Endometrial microvascular endothelial cells (primary cell): Measurements from ENCODE around the gene ACAP1. TPM values are rescaled to one million over a fixed set of nuclear protein-coding genes. Genes with fewer than 3 reads are reported as not detected.

Experiments
- total RNA-seq: library from RNA; depleted of rRNA; stranded (reverse); fragments of >200 nt; gene quantifications from one replicate; pipeline ENCODE4 v1.2.3, GENCODE V29; 2015; ENCODE audit errors: inconsistent ontology term

The ACAP1 gene
- total RNA-seq, 1 donor from 2014 or later, result not detected

Other genes starting within 250 kb of the ACAP1 start
- not detected for gene ASGR2, start 221.7 kb upstream of the ACAP1 start, total RNA-seq
- gene ASGR1, start 157.2 kb upstream of the ACAP1 start, total RNA-seq, result not detected
- gene DLG4, start 116.7 kb upstream of the ACAP1 start, total RNA-seq, result 5.9 TPM
- 357 TPM for gene ACADVL, start 116.6 kb upstream of the ACAP1 start, total RNA-seq
- gene DVL2, start 102.0 kb upstream of the ACAP1 start, total RNA-seq, result 31.8 TPM
- gene PHF23, start 97.1 kb upstream of the ACAP1 start, total RNA-seq, result 65.3 TPM
- 154 TPM for gene GABARAP, start 94.1 kb upstream of the ACAP1 start, total RNA-seq
- gene CTDNEP1, start 84.8 kb upstream of the ACAP1 start, total RNA-seq, result 55.9 TPM
- 46.6 TPM for gene ELP5, start 84.3 kb upstream of the ACAP1 start, total RNA-seq
- 16.4 TPM for gene CLDN7, start 74.1 kb upstream of the ACAP1 start, total RNA-seq
- gene SLC2A4, start 54.8 kb upstream of the ACAP1 start, total RNA-seq, result not detected
- not detected for gene YBX2, start 41.9 kb upstream of the ACAP1 start, total RNA-seq
- 666 TPM for gene EIF5A, start 28.9 kb upstream of the ACAP1 start, total RNA-seq
- gene GPS2, start 21.2 kb upstream of the ACAP1 start, total RNA-seq, result 39.7 TPM
- gene NEURL4, start 7.2 kb upstream of the ACAP1 start, total RNA-seq, result 15.1 TPM
- 7.8 TPM for gene KCTD11, start 15.6 kb downstream of the ACAP1 start, total RNA-seq
- not detected for gene TMEM95, start 18.6 kb downstream of the ACAP1 start, total RNA-seq
- gene TNK1, start 44.6 kb downstream of the ACAP1 start, total RNA-seq, result not detected
- gene PLSCR3, start 58.0 kb downstream of the ACAP1 start, total RNA-seq, result 55.8 TPM
- gene TMEM256, start 67.6 kb downstream of the ACAP1 start, total RNA-seq, result 109 TPM
- 3.4 TPM for gene NLGN2, start 71.3 kb downstream of the ACAP1 start, total RNA-seq
- not detected for gene SPEM1, start 83.8 kb downstream of the ACAP1 start, total RNA-seq
- not detected for gene SPEM2, start 89.1 kb downstream of the ACAP1 start, total RNA-seq
- gene SPEM3, start 92.3 kb downstream of the ACAP1 start, total RNA-seq, result not detected
- 5.2 TPM for gene TMEM102, start 98.9 kb downstream of the ACAP1 start, total RNA-seq
- gene FGF11, start 103.0 kb downstream of the ACAP1 start, total RNA-seq, result not detected
- 14.1 TPM for gene CHRNB1, start 108.5 kb downstream of the ACAP1 start, total RNA-seq
- gene ZBTB4, start 143.1 kb downstream of the ACAP1 start, total RNA-seq, result 23.1 TPM
- not detected for gene SLC35G6, start 144.9 kb downstream of the ACAP1 start, total RNA-seq
- gene POLR2A, start 147.8 kb downstream of the ACAP1 start, total RNA-seq, result 40.6 TPM
- 9.5 TPM for gene TNFSF12, start 212.5 kb downstream of the ACAP1 start, total RNA-seq
- 2.1 TPM for gene TNFSF13, start 222.2 kb downstream of the ACAP1 start, total RNA-seq
- 113 TPM for gene SENP3, start 225.4 kb downstream of the ACAP1 start, total RNA-seq
- gene CD68, start 243.1 kb downstream of the ACAP1 start, total RNA-seq, result 22.9 TPM
- 328 TPM for gene MPDU1, start 247.3 kb downstream of the ACAP1 start, total RNA-seq